Measurements from ENCODE around the gene SORBS1.

DNA sequence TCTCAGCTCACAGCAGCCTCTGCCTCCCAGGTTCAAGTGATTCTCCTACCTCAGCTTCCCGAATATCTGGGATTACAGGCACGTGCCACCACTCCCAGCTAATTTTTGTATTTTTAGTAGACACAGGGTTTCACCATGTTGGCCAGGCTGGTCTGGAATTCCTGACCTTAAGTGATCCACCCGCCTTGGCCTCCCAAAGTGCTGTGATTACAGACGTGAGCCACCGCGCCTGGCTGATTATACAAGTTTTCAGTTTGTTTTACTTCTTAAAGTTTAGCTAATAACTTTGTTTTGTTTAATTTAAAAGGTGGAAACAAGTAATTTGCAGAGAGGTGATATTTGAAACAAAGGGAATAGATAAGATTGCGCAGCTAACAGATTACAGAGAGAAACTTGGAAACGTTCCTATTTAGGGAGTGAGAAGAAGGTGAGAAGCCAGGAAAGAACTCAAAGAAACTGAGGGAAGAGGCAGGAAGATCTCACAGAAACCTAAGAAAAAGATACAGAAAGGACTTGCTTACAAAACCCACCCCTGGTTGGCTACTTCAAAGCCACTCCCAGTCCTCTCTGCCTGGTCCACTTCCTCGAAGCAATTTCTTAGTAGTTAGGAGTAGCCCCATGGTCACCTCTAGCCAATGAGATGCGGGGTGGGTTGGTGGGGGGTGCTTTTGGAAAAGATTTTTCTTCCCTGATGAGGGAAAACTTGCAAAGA is 255.4 kb downstream of the SORBS1 start:
- TF ChIP-seq, protein P1, sequence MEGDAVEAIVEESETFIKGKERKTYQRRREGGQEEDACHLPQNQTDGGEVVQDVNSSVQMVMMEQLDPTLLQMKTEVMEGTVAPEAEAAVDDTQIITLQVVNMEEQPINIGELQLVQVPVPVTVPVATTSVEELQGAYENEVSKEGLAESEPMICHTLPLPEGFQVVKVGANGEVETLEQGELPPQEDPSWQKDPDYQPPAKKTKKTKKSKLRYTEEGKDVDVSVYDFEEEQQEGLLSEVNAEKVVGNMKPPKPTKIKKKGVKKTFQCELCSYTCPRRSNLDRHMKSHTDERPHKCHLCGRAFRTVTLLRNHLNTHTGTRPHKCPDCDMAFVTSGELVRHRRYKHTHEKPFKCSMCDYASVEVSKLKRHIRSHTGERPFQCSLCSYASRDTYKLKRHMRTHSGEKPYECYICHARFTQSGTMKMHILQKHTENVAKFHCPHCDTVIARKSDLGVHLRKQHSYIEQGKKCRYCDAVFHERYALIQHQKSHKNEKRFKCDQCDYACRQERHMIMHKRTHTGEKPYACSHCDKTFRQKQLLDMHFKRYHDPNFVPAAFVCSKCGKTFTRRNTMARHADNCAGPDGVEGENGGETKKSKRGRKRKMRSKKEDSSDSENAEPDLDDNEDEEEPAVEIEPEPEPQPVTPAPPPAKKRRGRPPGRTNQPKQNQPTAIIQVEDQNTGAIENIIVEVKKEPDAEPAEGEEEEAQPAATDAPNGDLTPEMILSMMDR (IDR thresholded peaks at IDR 0.05), result no peak
- no peak for TF ChIP-seq POLR2A (IDR thresholded peaks at IDR 0.05)
